ENCODE results near the gene IRAK1. TPM values are rescaled to one million over a fixed set of nuclear protein-coding genes. Genes with fewer than 3 reads are reported as not detected.

The IRAK1 gene
- total and polyA plus RNA-seq, 5 donors from 2014 or later, result 23.7 to 64.7 (median 28.2) TPM

Other genes with a start within 250 kb of the IRAK1 start
- gene SRPK3, start 238.9 kb downstream of the IRAK1 start, total RNA-seq, result not detected
- not detected for gene SRPK3, start 238.9 kb downstream of the IRAK1 start, polyA plus RNA-seq
- 64.4 TPM for gene IDH3G, start 225.5 kb downstream of the IRAK1 start, total RNA-seq
- gene IDH3G, start 225.5 kb downstream of the IRAK1 start, polyA plus RNA-seq, result 100 to 1,000 TPM in 3 of 4 donors, 10 to 100 TPM in 1; 96.3 to 127 (median 109) TPM
- gene SSR4, start 225.2 kb downstream of the IRAK1 start, total RNA-seq, result 155 TPM
- 100 to 1,000 TPM; 366 to 475 (median 424) TPM for gene SSR4, start 225.2 kb downstream of the IRAK1 start, polyA plus RNA-seq
- gene PDZD4, start 189.4 kb downstream of the IRAK1 start, total RNA-seq, result 4.9 TPM
- not detected for gene PDZD4, start 189.4 kb downstream of the IRAK1 start, polyA plus RNA-seq
- gene L1CAM, start 133.7 kb downstream of the IRAK1 start, total RNA-seq, result 2.1 TPM
- under 1 TPM in 1 of 4 donors, not detected in 3; 0.67 TPM for gene L1CAM, start 133.7 kb downstream of the IRAK1 start, polyA plus RNA-seq
- gene AVPR2, start 115.2 kb downstream of the IRAK1 start, total RNA-seq, result not detected
- gene AVPR2, start 115.2 kb downstream of the IRAK1 start, polyA plus RNA-seq, result not detected
- gene ARHGAP4, start 93.6 kb downstream of the IRAK1 start, total RNA-seq, result 459 TPM
- gene ARHGAP4, start 93.6 kb downstream of the IRAK1 start, polyA plus RNA-seq, result 10 to 100 TPM; 73.5 to 89.9 (median 80.2) TPM
- 70.0 TPM for gene NAA10, start 84.9 kb downstream of the IRAK1 start, total RNA-seq
- gene NAA10, start 84.9 kb downstream of the IRAK1 start, polyA plus RNA-seq, result 10 to 100 TPM; 72.4 to 99.8 (median 82.3) TPM
- 15.3 TPM for gene RENBP, start 75.3 kb downstream of the IRAK1 start, total RNA-seq
- gene RENBP, start 75.3 kb downstream of the IRAK1 start, polyA plus RNA-seq, result 1 to 10 TPM in 2 of 4 donors, under 1 TPM in 2; 0.62 to 1.9 (median 1.1) TPM
- gene HCFC1, start 48.1 kb downstream of the IRAK1 start, total RNA-seq, result 71.6 TPM
- 1 to 10 TPM; 3.0 to 4.3 (median 3.6) TPM for gene HCFC1, start 48.1 kb downstream of the IRAK1 start, polyA plus RNA-seq
- gene TMEM187, start 47.1 kb downstream of the IRAK1 start, total RNA-seq, result 6.0 TPM
- 10 to 100 TPM; 16.1 to 21.0 (median 17.7) TPM for gene TMEM187, start 47.1 kb downstream of the IRAK1 start, polyA plus RNA-seq
- gene MECP2, start 77.8 kb upstream of the IRAK1 start, total RNA-seq, result 180 TPM
- gene MECP2, start 77.8 kb upstream of the IRAK1 start, polyA plus RNA-seq, result 10 to 100 TPM; 13.3 to 20.5 (median 15.2) TPM
- gene OPN1LW, start 124.3 kb upstream of the IRAK1 start, total RNA-seq, result not detected
- gene OPN1LW, start 124.3 kb upstream of the IRAK1 start, polyA plus RNA-seq, result not detected
- not detected for gene OPN1MW, start 162.7 kb upstream of the IRAK1 start, total RNA-seq
- not detected for gene OPN1MW, start 162.7 kb upstream of the IRAK1 start, polyA plus RNA-seq
- gene OPN1MW2, start 199.9 kb upstream of the IRAK1 start, total RNA-seq, result not detected
- gene OPN1MW2, start 199.9 kb upstream of the IRAK1 start, polyA plus RNA-seq, result not detected
- gene OPN1MW3, start 237.7 kb upstream of the IRAK1 start, total RNA-seq, result not detected
- gene OPN1MW3, start 237.7 kb upstream of the IRAK1 start, polyA plus RNA-seq, result not detected